ENCODE data around the gene RACK1. TPM values are rescaled to one million over a fixed set of nuclear protein-coding genes. Genes with fewer than 3 reads are reported as not detected.

The RACK1 gene
- total and polyA plus RNA-seq, 2 of the 13 experiments (the other 11 are each of a cell fraction or from before 2014, with no cell fraction given), result 2,514 to 6,141 TPM

DNA sequence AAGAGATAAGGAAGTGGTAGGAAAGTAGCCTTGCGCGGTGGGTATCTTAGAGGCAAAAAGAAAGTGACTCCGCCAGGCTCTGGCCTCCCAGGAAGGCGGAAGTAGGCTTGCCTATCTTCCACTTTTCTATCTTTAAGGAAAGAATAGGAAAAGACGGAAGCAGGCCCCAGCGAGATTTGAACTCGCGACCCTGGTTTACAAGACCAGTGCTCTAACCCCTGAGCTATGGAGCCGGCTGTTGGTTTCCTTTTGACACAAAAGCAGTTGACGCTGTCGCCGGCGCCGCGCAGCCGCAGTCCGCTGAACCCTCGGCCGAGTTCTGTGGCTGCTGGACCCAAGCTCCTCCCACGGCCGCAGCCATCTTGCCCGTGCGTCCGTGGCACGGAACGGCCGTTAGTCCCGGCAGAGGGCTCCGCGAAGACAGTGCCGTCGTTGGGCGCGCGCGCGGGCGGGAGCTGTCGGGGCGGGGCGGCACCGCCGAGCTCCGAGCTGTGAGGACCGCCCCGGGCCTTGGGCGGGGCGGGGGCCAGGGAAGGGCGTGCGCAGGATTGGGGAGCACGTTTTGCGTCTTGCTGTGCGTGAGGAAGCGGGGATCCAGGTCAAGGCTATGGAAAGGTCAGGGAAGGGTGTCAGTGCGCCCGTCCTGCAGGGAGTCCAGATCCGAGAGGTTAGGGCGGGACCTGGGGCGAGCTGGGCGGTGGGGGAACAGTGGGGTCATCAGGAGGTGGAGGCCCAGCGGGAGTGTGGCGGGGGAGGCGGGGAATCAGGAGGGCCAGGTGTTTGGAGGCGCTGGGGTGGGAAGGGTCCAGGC, 52.0 kb downstream of the RACK1 start (continued):
- 0 out of 2 replicates have a peak, but pooled peaks have one; percentile 38 for TF ChIP-seq ZNF672 (CRISPR knock-in tag; IDR thresholded peaks at IDR 0.05)
- TF ChIP-seq POLR2AphosphoS5 (IDR thresholded peaks at IDR 0.05; ENCODE audit: low read depth, low read length), result peak; percentile 59; the same call in 1 of the 2 replicates
- TF ChIP-seq STAT5B (CRISPR knock-in tag; IDR thresholded peaks at IDR 0.05), result no peak
- TF ChIP-seq, protein P1, sequence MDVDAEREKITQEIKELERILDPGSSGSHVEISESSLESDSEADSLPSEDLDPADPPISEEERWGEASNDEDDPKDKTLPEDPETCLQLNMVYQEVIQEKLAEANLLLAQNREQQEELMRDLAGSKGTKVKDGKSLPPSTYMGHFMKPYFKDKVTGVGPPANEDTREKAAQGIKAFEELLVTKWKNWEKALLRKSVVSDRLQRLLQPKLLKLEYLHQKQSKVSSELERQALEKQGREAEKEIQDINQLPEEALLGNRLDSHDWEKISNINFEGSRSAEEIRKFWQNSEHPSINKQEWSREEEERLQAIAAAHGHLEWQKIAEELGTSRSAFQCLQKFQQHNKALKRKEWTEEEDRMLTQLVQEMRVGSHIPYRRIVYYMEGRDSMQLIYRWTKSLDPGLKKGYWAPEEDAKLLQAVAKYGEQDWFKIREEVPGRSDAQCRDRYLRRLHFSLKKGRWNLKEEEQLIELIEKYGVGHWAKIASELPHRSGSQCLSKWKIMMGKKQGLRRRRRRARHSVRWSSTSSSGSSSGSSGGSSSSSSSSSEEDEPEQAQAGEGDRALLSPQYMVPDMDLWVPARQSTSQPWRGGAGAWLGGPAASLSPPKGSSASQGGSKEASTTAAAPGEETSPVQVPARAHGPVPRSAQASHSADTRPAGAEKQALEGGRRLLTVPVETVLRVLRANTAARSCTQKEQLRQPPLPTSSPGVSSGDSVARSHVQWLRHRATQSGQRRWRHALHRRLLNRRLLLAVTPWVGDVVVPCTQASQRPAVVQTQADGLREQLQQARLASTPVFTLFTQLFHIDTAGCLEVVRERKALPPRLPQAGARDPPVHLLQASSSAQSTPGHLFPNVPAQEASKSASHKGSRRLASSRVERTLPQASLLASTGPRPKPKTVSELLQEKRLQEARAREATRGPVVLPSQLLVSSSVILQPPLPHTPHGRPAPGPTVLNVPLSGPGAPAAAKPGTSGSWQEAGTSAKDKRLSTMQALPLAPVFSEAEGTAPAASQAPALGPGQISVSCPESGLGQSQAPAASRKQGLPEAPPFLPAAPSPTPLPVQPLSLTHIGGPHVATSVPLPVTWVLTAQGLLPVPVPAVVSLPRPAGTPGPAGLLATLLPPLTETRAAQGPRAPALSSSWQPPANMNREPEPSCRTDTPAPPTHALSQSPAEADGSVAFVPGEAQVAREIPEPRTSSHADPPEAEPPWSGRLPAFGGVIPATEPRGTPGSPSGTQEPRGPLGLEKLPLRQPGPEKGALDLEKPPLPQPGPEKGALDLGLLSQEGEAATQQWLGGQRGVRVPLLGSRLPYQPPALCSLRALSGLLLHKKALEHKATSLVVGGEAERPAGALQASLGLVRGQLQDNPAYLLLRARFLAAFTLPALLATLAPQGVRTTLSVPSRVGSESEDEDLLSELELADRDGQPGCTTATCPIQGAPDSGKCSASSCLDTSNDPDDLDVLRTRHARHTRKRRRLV (CRISPR knock-in tag; IDR thresholded peaks at IDR 0.05), result no peak
- TF ChIP-seq FOXK2 (IDR thresholded peaks at IDR 0.05), result no peak
- TF ChIP-seq, protein P2, sequence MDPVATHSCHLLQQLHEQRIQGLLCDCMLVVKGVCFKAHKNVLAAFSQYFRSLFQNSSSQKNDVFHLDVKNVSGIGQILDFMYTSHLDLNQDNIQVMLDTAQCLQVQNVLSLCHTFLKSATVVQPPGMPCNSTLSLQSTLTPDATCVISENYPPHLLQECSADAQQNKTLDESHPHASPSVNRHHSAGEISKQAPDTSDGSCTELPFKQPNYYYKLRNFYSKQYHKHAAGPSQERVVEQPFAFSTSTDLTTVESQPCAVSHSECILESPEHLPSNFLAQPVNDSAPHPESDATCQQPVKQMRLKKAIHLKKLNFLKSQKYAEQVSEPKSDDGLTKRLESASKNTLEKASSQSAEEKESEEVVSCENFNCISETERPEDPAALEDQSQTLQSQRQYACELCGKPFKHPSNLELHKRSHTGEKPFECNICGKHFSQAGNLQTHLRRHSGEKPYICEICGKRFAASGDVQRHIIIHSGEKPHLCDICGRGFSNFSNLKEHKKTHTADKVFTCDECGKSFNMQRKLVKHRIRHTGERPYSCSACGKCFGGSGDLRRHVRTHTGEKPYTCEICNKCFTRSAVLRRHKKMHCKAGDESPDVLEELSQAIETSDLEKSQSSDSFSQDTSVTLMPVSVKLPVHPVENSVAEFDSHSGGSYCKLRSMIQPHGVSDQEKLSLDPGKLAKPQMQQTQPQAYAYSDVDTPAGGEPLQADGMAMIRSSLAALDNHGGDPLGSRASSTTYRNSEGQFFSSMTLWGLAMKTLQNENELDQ (CRISPR knock-in tag; IDR thresholded peaks at IDR 0.05; ENCODE audit: borderline replicate concordance), result no peak
- TF ChIP-seq SOX5 (CRISPR knock-in tag; IDR thresholded peaks at IDR 0.05; ENCODE audit: borderline replicate concordance), result peak; percentile 45; the same call in 1 of the 2 replicates
- no peak for TF ChIP-seq SP1 (IDR thresholded peaks at IDR 0.05)
- peak; percentile 61; the same call in 1 of the 2 replicates for TF ChIP-seq SP1 (CRISPR knock-in tag; IDR thresholded peaks at IDR 0.05)
- TF ChIP-seq IKZF1 (IDR thresholded peaks at IDR 0.05), result no peak
- TF ChIP-seq HOXD1 (CRISPR knock-in tag; IDR thresholded peaks at IDR 0.05), result 0 out of 2 replicates have a peak, but pooled peaks have one; percentile 62
- TF ChIP-seq BORCS8-MEF2B (CRISPR knock-in tag; IDR thresholded peaks at IDR 0.05), result peak; percentile 88
- TF ChIP-seq ZNF180 (CRISPR knock-in tag; IDR thresholded peaks at IDR 0.05; ENCODE audit: borderline replicate concordance, low read depth), result no peak
- no peak for TF ChIP-seq ZNF3 (CRISPR knock-in tag; IDR thresholded peaks at IDR 0.05)
- TF ChIP-seq REL (CRISPR knock-in tag; conservative IDR thresholded peaks at IDR 0.05), result peak; percentile 79
- TF ChIP-seq, protein P3, sequence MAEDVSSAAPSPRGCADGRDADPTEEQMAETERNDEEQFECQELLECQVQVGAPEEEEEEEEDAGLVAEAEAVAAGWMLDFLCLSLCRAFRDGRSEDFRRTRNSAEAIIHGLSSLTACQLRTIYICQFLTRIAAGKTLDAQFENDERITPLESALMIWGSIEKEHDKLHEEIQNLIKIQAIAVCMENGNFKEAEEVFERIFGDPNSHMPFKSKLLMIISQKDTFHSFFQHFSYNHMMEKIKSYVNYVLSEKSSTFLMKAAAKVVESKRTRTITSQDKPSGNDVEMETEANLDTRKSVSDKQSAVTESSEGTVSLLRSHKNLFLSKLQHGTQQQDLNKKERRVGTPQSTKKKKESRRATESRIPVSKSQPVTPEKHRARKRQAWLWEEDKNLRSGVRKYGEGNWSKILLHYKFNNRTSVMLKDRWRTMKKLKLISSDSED (CRISPR knock-in tag; IDR thresholded peaks at IDR 0.05), result no peak
- no peak for TF ChIP-seq ZSCAN21 (CRISPR knock-in tag; IDR thresholded peaks at IDR 0.05; ENCODE audit: borderline replicate concordance)
- peak; percentile 44; the same call in 1 of the 2 replicates for TF ChIP-seq HOXA9 (CRISPR knock-in tag; IDR thresholded peaks at IDR 0.05; ENCODE audit: borderline replicate concordance)
- TF ChIP-seq, protein P4, sequence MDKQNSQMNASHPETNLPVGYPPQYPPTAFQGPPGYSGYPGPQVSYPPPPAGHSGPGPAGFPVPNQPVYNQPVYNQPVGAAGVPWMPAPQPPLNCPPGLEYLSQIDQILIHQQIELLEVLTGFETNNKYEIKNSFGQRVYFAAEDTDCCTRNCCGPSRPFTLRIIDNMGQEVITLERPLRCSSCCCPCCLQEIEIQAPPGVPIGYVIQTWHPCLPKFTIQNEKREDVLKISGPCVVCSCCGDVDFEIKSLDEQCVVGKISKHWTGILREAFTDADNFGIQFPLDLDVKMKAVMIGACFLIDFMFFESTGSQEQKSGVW (CRISPR knock-in tag; IDR thresholded peaks at IDR 0.05; ENCODE audit: borderline replicate concordance), result no peak
- no peak for TF ChIP-seq NCOA1 (CRISPR knock-in tag; IDR thresholded peaks at IDR 0.05)
- no peak for TF ChIP-seq MATR3 (CRISPR knock-in tag; IDR thresholded peaks at IDR 0.05)

Measured in HepG2 (cell line).